Measurements from ENCODE around the gene RPN1.

- TF ChIP-seq TAF1 (IDR thresholded peaks at IDR 0.05; ENCODE audit: borderline replicate concordance, low read depth, low read length) (no peak), POLR2AphosphoS5 (IDR thresholded peaks at IDR 0.05; ENCODE audit: low read depth, low read length) (no peak), POLR2A (IDR thresholded peaks at IDR 0.05; ENCODE audit: low read depth, low read length) (no peak)
Observed at GRCh38 chr3:128585189-128585588, 65.4 kb downstream of the RPN1 start.
